IPS DF 6.9 (cell line): Measurements from ENCODE around the gene ADAMTS17.

Source experiments
- DNase-seq: peaks from one replicate; pipeline ENCODE4 v3.0.0-alpha.2; 2013; ENCODE audit warnings: low read depth, low spot score
- H3K27ac ChIP-seq: one replicate; pipeline ENCODE4 v1.5.1; 2013; ENCODE audit warnings: low read length, control low read depth
- H3K27me3 ChIP-seq: 2 replicates; pipeline ENCODE4 v1.6.1; 2013; ENCODE audit warnings: mild to moderate bottlenecking, low read length; ENCODE audit not compliant: control insufficient read depth, insufficient read depth
- H3K36me3 ChIP-seq: 2 replicates; pipeline ENCODE4 v1.6.1; 2013; ENCODE audit warnings: low read length; ENCODE audit not compliant: control insufficient read depth, insufficient read depth
- H3K4me1 ChIP-seq: 2 replicates; pipeline ENCODE4 v1.6.1; 2013; ENCODE audit warnings: low read length; ENCODE audit not compliant: control insufficient read depth, insufficient read depth
- H3K4me3 ChIP-seq: 2 replicates; pipeline ENCODE4 v1.5.1; 2013; ENCODE audit warnings: mild to moderate bottlenecking, low read length
- H3K9me3 ChIP-seq: 2 replicates; pipeline ENCODE4 v1.6.1; 2013; ENCODE audit warnings: low read length, inconsistent platforms; ENCODE audit not compliant: control insufficient read depth, insufficient read depth
- WGBS: extraction: QIAGEN DNeasy Blood & Tissue Kit; methylation state at CpG from one replicate; pipeline ENCODE4 v1.1.7; 2013; ENCODE audit warnings: mixed read lengths, missing lambda C conversion rate; ENCODE audit not compliant: insufficient read length, insufficient coverage; 5-methylcytosine and 5-hydroxymethylcytosine counted together

Gene ADAMTS17

DNA sequence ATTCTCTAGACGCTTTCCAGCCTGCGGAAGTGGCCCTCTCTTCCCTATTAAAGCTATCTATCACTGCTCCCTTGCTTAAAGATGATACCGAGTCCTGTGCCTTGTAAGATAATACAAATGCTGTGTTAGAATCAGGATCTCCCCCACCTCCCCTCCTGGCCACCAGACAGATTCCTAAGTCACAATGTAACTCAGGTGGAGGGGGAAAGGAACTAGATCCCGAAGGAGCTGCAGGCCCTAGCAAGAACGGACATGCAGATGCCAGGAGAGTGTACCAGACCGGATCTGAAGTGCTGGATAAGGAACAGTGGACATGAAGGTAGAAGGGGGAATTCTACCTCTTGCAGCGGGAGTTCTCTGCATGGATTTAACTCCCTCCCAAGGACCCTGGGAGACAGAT is 377.8 kb downstream of the ADAMTS17 start:
- no peak for DNase-seq
- Histone ChIP-seq H3K4me3 (no peak overlapping the region), H3K36me3 (no peaks in the 10 kb centered on the region), H3K27ac (no peak overlapping the region), H3K9me3 (no peaks in the 10 kb centered on the region), H3K4me1 (no peaks in the 10 kb centered on the region), H3K27me3 (no peaks in the 10 kb centered on the region)
- no CpG with 5 or more reads among the region's 7 CpGs for WGBS

DNA sequence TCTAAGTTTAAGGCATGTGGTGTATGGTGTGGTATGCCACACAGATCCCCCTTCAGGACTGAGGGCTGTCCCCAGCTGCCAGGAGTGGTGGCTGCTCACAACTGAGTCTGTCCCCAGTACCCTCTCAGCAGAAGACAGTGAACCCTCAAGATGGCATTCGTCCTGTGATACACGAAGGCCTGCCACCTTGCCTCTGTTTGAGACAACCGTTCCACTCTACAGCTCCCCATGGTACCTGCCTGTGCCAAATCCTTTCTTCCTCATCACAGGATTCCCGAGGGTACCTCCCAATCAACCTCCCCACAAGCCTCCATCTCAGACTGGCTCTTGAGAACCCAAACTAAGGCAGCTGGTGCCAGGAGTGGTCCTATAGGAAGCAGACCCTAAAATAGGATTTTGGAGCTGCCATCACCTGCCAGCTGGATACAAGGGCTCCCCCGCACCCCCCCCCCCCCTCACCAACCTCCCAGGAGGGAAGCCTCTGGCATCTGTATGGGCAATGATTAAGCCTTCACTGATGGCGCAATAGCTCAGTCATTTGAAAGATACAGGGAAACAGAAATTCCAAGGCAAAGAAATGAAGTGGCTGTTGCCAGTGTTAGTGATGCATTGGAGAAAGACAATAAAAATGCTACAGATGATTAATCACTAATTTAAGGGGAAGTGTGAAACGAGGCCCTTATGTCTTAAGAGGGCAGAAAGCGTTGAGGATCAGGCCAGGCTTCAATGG is 378.5 kb downstream of the ADAMTS17 start:
- DNase-seq = no peak
- Histone ChIP-seq H3K36me3 (no peaks in the 10 kb centered on the region), H3K27ac (no peak overlapping the region), H3K9me3 (no peaks in the 10 kb centered on the region), H3K4me1 (no peaks in the 10 kb centered on the region), H3K4me3 (no peak overlapping the region), H3K27me3 (no peaks in the 10 kb centered on the region)
- no CpG with 5 or more reads among the region's 8 CpGs for WGBS

- Histone ChIP-seq H3K27me3 (no peaks in the 10 kb centered on the region), H3K9me3 (no peaks in the 10 kb centered on the region), H3K4me3 (no peak overlapping the region; the same call in 1 of the 2 replicates), H3K27ac (no peak overlapping the region), H3K36me3 (no peaks in the 10 kb centered on the region), H3K4me1 (no peaks in the 10 kb centered on the region)
- no CpG with 5 or more reads among the region's 19 CpGs for WGBS
- DNase-seq = no peak
Measured at GRCh38 chr15:99962006-99962561, 379.7 kb downstream of the ADAMTS17 start.

DNA sequence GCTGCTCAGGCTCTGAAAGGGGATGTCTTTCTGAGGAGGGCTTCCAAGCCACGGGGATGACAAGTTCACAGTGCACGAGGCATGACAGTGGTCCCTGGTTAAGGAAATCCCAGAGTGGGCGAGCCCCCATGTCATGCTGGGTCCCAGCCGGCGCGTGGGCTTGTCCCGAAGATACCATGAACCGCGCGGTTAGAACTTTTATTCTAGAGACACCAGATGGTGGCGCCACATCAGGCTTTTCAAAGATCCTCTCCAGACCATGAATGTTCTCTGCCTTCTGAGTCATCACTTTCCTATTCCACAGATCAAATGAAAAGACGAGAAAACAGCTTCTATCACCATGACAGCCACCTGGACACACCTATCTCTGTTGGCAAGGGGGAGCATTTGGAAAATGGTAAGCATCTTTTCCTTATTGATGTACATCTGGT is 380.7 kb downstream of the ADAMTS17 start:
- no peaks in the 10 kb centered on the region for H3K9me3 ChIP-seq
- WGBS = no CpG with 5 or more reads among the region's 12 CpGs
- H3K27ac ChIP-seq = no peak overlapping the region
- H3K27me3 ChIP-seq = no peaks in the 10 kb centered on the region
- no peaks in the 10 kb centered on the region for H3K36me3 ChIP-seq
- DNase-seq = no peak
- no peak overlapping the region for H3K4me3 ChIP-seq
- H3K4me1 ChIP-seq = peaks cover 2% of the 10 kb centered on the region; the same call in 1 of the 2 replicates

GRCh38 chr15:99959326-99959725 is 382.4 kb downstream of the ADAMTS17 start:
- Histone ChIP-seq H3K36me3 (no peaks in the 10 kb centered on the region), H3K27ac (no peak overlapping the region), H3K4me1 (peaks cover 2% of the 10 kb centered on the region; the same call in 1 of the 2 replicates), H3K9me3 (no peaks in the 10 kb centered on the region), H3K4me3 (no peak overlapping the region), H3K27me3 (no peaks in the 10 kb centered on the region)
- WGBS = no CpG with 5 or more reads among the region's 6 CpGs
- DNase-seq = no peak

DNA sequence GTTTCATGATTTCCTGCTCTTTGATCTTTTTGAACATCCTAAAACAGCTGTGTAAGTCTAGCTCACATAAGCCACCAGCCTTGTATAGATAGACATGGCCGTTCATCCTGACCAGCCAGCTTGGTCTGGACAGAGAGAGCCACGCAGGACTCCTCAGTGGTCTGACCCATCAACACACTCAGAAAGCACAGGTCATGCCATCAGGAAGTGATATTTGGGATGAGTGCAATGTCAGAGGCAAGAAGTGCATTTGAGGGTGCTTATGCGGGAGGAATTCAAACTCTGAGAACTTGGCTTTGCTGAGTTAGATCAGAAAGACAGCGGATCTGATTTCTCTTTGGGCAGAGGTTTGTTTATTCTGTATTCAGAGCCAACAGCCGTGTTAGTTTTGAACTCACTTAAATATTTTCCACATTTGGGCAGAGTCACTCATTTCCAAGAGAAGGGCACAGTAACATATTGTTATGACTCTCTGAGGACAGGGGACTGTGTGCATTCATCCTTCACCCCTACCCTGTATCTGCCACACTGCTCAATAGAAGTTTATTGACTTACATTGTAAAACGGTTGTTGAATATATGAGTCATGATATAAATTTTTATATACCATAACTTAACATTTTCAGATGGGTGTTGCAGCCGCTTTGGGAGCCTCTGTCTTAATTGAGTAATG is 383.2 kb downstream of the ADAMTS17 start:
- WGBS = no CpG with 5 or more reads among the region's 7 CpGs
- Histone ChIP-seq H3K27me3 (no peaks in the 10 kb centered on the region), H3K36me3 (no peaks in the 10 kb centered on the region), H3K4me3 (no peak overlapping the region), H3K9me3 (no peaks in the 10 kb centered on the region), H3K4me1 (peaks cover 2% of the 10 kb centered on the region; the same call in 1 of the 2 replicates), H3K27ac (no peak overlapping the region)
- no peak for DNase-seq

DNA sequence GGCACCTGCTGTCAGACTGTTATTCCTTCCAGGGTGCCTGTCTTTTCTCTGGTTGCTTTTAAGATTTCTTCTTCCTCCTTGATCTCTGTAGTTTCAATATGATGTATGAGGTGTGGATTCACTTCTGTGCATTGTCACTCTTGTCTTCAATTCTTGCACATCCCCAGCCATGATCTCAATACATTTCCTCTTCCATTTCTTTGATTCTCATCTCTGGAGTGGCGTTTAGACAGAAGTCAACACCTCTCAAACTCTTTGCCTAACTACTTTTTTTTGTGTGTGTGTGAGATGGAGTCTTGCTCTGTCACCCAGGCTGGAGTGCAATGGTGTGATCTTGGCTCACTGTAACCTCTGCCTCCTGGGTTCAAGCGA is 384.1 kb downstream of the ADAMTS17 start:
- H3K4me3 ChIP-seq = no peak overlapping the region
- no peaks in the 10 kb centered on the region for H3K27me3 ChIP-seq
- no peak overlapping the region for H3K27ac ChIP-seq
- H3K36me3 ChIP-seq = no peaks in the 10 kb centered on the region
- no peaks in the 10 kb centered on the region for H3K9me3 ChIP-seq
- WGBS = no CpG with 5 or more reads among the region's 2 CpGs
- H3K4me1 ChIP-seq = peaks cover 2% of the 10 kb centered on the region; the same call in 1 of the 2 replicates
- no peak for DNase-seq

- peaks cover 2% of the 10 kb centered on the region; the same call in 1 of the 2 replicates for H3K4me1 ChIP-seq
- no peak overlapping the region for H3K4me3 ChIP-seq
- H3K9me3 ChIP-seq = no peaks in the 10 kb centered on the region
- H3K36me3 ChIP-seq = no peaks in the 10 kb centered on the region
- no peak overlapping the region for H3K27ac ChIP-seq
- no peaks in the 10 kb centered on the region for H3K27me3 ChIP-seq
- DNase-seq = no peak
- no CpG with 5 or more reads among the region's 19 CpGs for WGBS
Measured at GRCh38 chr15:99956820-99957641, 384.7 kb downstream of the ADAMTS17 start.

GRCh38 chr15:99956022-99956775 is 385.6 kb downstream of the ADAMTS17 start:
- WGBS = no CpG with 5 or more reads among the region's 11 CpGs
- no peaks in the 10 kb centered on the region for H3K9me3 ChIP-seq
- H3K4me1 ChIP-seq = peaks cover 2% of the 10 kb centered on the region; the same call in 1 of the 2 replicates
- H3K4me3 ChIP-seq = no peak overlapping the region
- H3K36me3 ChIP-seq = no peaks in the 10 kb centered on the region
- no peak overlapping the region for H3K27ac ChIP-seq
- no peaks in the 10 kb centered on the region for H3K27me3 ChIP-seq
- DNase-seq = no peak
